Endothelial cell of umbilical vein (primary cell): ENCODE measurements around the gene PLEKHG5. TPM values are rescaled to one million over a fixed set of nuclear protein-coding genes. Genes with fewer than 3 reads are reported as not detected.
A peak's percentile ranks its signal among the peaks of the same experiment; 100 is the strongest.

Source experiments
- BruUV-seq: library from RNA; stranded (reverse); fragments of 400-500 nt; replicated peaks from 2 replicates; lab custom pipeline; 2021; lab: Mats Ljungman, UMichigan
- CTCF ChIA-PET: fragments of 300-600, 350-600 bp; sonication (Branson Sonifier 250); formaldehyde crosslinking; loops from one replicate; lab custom pipeline; 2021; ENCODE audit warnings: antibody characterized with exemption, inconsistent platforms; lab: Charles Lee
- POLR2A ChIA-PET: fragments of 300-600, 350-600 bp; sonication (Branson Sonifier 250); formaldehyde crosslinking; loops from one replicate; lab custom pipeline; 2021; ENCODE audit warnings: antibody characterized with exemption, inconsistent platforms; lab: Charles Lee
- DNase-seq: peaks from one replicate; pipeline ENCODE4 v3.0.0-alpha.2; 2011; ENCODE audit warnings: low read depth, low spot score
- FAIRE-seq: peaks from 2 replicates; lab custom pipeline; 2011; peaks lifted over from hg19 to GRCh38; lab: Jason Lieb, UNC
- H2AFZ ChIP-seq: 2 replicates; pipeline ENCODE4 v1.6.0; 2012; ENCODE audit warnings: low read depth, low read length, control low read depth, inconsistent platforms
- H3K27ac ChIP-seq: 2 replicates; pipeline ENCODE4 v1.5.1; 2011; ENCODE audit warnings: low read depth, mild to moderate bottlenecking, control low read depth, low read length, moderate library complexity; ENCODE audit not compliant: insufficient read depth
- H3K27me3 ChIP-seq, 2 experiments: 2 replicates each; pipeline versions ENCODE4 v1.6.0 to v1.6.1; 2011; ENCODE audit warnings: low read length in 2 of 2, mixed read lengths in 1 of 2; ENCODE audit not compliant: control insufficient read depth in 2 of 2, insufficient read depth in 2 of 2
- H3K36me3 ChIP-seq, 2 experiments: 2 replicates in 1 of 2; 3 replicates in 1 of 2; pipeline ENCODE4 v1.5.1; 2011; ENCODE audit warnings: low read length in 2 of 2, mild to moderate bottlenecking in 1 of 2, moderate library complexity in 1 of 2; ENCODE audit not compliant: control insufficient read depth in 2 of 2, insufficient read depth in 2 of 2; ENCODE audit errors: extremely low read depth in 1 of 2
- H3K4me1 ChIP-seq: 3 replicates; pipeline ENCODE4 v1.5.1; 2011; ENCODE audit warnings: mild to moderate bottlenecking, low read length; ENCODE audit not compliant: control insufficient read depth, insufficient read depth; ENCODE audit errors: extremely low read depth
- H3K4me2 ChIP-seq: 2 replicates; pipeline ENCODE4 v1.6.1; 2011; ENCODE audit warnings: low read length, control low read depth, mixed read lengths; ENCODE audit not compliant: insufficient read depth
- H3K4me3 ChIP-seq, 3 experiments: fragments of 200-600 bp in 1 of 3; sonication (generic), shearing (Covaris generic) in 1 of 3; replicated peaks in 1 of 3; 2 replicates each; pipeline ENCODE4 v1.5.1; 2011 to 2016; ENCODE audit warnings: control low read depth in 3 of 3, low read length in 3 of 3, mild to moderate bottlenecking in 2 of 3, inconsistent platforms in 1 of 3, low read depth in 1 of 3, moderate library complexity in 1 of 3; ENCODE audit not compliant: insufficient read depth in 1 of 3
- H3K79me2 ChIP-seq: 2 replicates; pipeline ENCODE4 v1.6.0; 2012; ENCODE audit warnings: low read length, inconsistent platforms; ENCODE audit not compliant: control insufficient read depth, insufficient read depth
- H3K9ac ChIP-seq: replicated peaks from 2 replicates; pipeline ENCODE3; 2011; ENCODE audit warnings: low read length, control low read depth; ENCODE audit not compliant: insufficient read depth; ENCODE audit errors: extremely low read depth
- H3K9me1 ChIP-seq: replicated peaks from 3 replicates; pipeline ENCODE4 v1.6.0; 2011; ENCODE audit warnings: mild to moderate bottlenecking, low read length; ENCODE audit not compliant: control insufficient read depth, insufficient read depth; ENCODE audit errors: extremely low read depth
- H3K9me3 ChIP-seq: replicated peaks from 2 replicates; pipeline ENCODE4 v1.5.1; 2012; ENCODE audit warnings: low read length, inconsistent platforms; ENCODE audit not compliant: control insufficient read depth, insufficient read depth
- H4K20me1 ChIP-seq: replicated peaks from 2 replicates; pipeline ENCODE3; 2011; ENCODE audit warnings: mild to moderate bottlenecking, low read length; ENCODE audit not compliant: control insufficient read depth, insufficient read depth; ENCODE audit errors: extremely low read depth
- EZH2 ChIP-seq: IDR thresholded peaks from 2 replicates; pipeline ENCODE4 v1.6.1; 2012; ENCODE audit warnings: borderline replicate concordance, low read depth, mild to moderate bottlenecking, moderate library complexity, low read length, inconsistent platforms; ENCODE audit not compliant: severe bottlenecking
- FOS ChIP-seq: IDR thresholded peaks from 2 replicates; pipeline ENCODE4 v1.6.1; 2011; ENCODE audit warnings: mild to moderate bottlenecking, low read length, moderate library complexity, borderline replicate concordance; ENCODE audit not compliant: insufficient read depth
- GATA2 ChIP-seq: IDR thresholded peaks from 2 replicates; pipeline ENCODE4 v1.7.0; 2011; ENCODE audit warnings: low read depth, mild to moderate bottlenecking, moderate library complexity, mixed read lengths, low read length; ENCODE audit not compliant: insufficient read length, insufficient read depth
- JUN ChIP-seq: IDR thresholded peaks from 2 replicates; pipeline ENCODE4 v1.6.1; 2011; ENCODE audit warnings: borderline replicate concordance, low read depth; ENCODE audit not compliant: insufficient read length, insufficient read depth
- POLR2AphosphoS5 ChIP-seq: IDR thresholded peaks from 2 replicates; pipeline ENCODE4 v1.6.1; 2012; ENCODE audit warnings: low read depth, mild to moderate bottlenecking, control low read depth, low read length, moderate library complexity; ENCODE audit not compliant: insufficient read depth
- dilution Hi-C: fragments of 300-500 bp; cut with MboI; formaldehyde crosslinking; loops from one replicate; pipeline ENCODE4 v1.15.0; 2019; ENCODE audit warnings: low sequenced_read_pairs; ENCODE audit not compliant: extremely low pct_ligation_motif_present
- intact Hi-C: fragments of 100-400 bp; cut with micrococcal nuclease; formaldehyde crosslinking; loops from one replicate; pipeline ENCODE4 v1.10.0; 2022
- polyA plus RNA-seq, 4 experiments: library from polyadenylated mRNA; depleted of rRNA in 3 of 4; stranded (reverse) in 3 of 4; unstranded in 1 of 4; fragments of >200 nt; gene quantifications; 2 replicates each; pipeline versions ENCODE4 v1.2.1 to v1.2.3, GENCODE V29; 2011 to 2012; ENCODE audit warnings: missing spikeins in 1 of 4
- total RNA-seq: library from RNA; stranded (reverse); gene quantifications from 2 replicates; pipeline ENCODE4 v1.2.3, GENCODE V29; 2021
- TF ChIP-seq, protein P1 (sequence below): IDR thresholded peaks from 2 replicates; pipeline ENCODE4 v1.6.1; 2011; ENCODE audit not compliant: insufficient read depth, insufficient read length

Gene PLEKHG5
- total and polyA plus RNA-seq, 2 donors (not counting 3 experiments of a cell fraction or from before 2014, with no cell fraction given): 30.6 to 56.9 TPM

DNA sequence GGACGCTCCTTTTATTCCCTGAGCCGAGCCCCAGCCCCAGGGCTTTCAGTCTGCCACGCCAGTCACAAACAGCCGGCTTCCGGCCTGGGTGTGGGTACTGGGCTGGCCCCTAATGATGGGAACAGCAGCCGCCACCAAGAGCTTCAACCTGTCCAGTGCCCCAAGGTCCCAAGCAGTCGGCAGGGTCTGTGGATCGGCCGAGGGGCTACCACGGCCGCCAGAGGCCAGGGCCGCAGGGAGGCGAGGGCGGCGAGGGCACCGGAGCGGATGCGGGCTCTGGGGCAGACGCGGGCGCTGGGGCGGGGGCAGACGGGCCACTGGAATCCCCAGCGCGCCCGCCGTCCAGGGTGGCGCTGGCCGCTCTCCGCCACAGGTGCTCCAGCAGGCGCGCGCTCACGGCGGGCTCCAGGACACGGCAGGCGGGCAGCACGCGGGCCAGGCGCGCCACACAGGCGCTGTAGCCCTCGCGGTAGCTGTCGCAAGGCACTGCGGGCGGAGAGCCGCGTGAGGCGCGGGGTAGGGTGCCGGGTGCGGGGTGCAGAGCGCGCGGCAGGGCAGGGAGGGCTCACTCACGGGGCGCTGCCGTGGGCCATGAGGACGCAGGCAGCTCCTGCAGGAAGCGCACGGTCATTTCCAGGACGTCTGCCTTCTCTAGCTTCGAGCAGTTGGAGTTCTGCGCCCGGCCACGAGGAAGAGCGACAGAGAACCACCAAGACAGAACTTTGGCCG is 72.6 kb downstream of the PLEKHG5 start:
- H3K79me2 ChIP-seq: no peaks in the 10 kb centered on the region
- no peaks in the 10 kb centered on the region for H3K36me3 ChIP-seq
- no peaks in the 10 kb centered on the region for H3K9me3 ChIP-seq
- dilution Hi-C loops (no loop called here), intact Hi-C loops (no loop called here)
- CTCF ChIA-PET: interaction anchor here (0.6 to 11.1 kb wide), 6 partner anchors 10 to 61 kb away, joined by 3 to 202 read pairs (median 4); no protein-coding TSS in a partner anchor
- peak overlapping the region in 1 of 3 experiments; percentile 34 for H3K4me3 ChIP-seq
- DNase-seq: no peak
- H3K9ac ChIP-seq: no peak overlapping the region
- H4K20me1 ChIP-seq: no peaks in the 10 kb centered on the region
- FAIRE-seq: no peak
- no peak overlapping the region for H2AFZ ChIP-seq
- POLR2A ChIA-PET: no interaction called here
- no peak overlapping the region for H3K27ac ChIP-seq
- TF ChIP-seq GATA2 (no peak), EZH2 (peak; percentile 51), JUN (no peak), POLR2AphosphoS5 (no peak), FOS (no peak)
- TF ChIP-seq, protein P1, sequence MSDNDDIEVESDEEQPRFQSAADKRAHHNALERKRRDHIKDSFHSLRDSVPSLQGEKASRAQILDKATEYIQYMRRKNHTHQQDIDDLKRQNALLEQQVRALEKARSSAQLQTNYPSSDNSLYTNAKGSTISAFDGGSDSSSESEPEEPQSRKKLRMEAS: no peak
- no peaks in the 10 kb centered on the region for H3K9me1 ChIP-seq
- H3K4me1 ChIP-seq: peaks cover 33% of the 10 kb centered on the region
- H3K27me3 ChIP-seq: peaks cover 4 to 8% of the 10 kb centered on the region in 2 experiments
- BruUV-seq: no TSS peak
- H3K4me2 ChIP-seq: peak overlapping the region; percentile 9
